HG03108 (cell line): ENCODE results near the gene KRTAP5-5.
"Not testable (repeated sequence)": the region's sequence is repeated elsewhere in the genome, so short reads cannot be mapped to it uniquely, and the experiment has no call there.

Source experiments
- ATAC-seq: cut with Tn5 transposase; IDR thresholded peaks from one replicate; pipeline ENCODE4 v1.9.1; 2021; ENCODE audit warnings: moderate library complexity; ENCODE audit not compliant: unreplicated experiment

KRTAP5-5 gene

DNA sequence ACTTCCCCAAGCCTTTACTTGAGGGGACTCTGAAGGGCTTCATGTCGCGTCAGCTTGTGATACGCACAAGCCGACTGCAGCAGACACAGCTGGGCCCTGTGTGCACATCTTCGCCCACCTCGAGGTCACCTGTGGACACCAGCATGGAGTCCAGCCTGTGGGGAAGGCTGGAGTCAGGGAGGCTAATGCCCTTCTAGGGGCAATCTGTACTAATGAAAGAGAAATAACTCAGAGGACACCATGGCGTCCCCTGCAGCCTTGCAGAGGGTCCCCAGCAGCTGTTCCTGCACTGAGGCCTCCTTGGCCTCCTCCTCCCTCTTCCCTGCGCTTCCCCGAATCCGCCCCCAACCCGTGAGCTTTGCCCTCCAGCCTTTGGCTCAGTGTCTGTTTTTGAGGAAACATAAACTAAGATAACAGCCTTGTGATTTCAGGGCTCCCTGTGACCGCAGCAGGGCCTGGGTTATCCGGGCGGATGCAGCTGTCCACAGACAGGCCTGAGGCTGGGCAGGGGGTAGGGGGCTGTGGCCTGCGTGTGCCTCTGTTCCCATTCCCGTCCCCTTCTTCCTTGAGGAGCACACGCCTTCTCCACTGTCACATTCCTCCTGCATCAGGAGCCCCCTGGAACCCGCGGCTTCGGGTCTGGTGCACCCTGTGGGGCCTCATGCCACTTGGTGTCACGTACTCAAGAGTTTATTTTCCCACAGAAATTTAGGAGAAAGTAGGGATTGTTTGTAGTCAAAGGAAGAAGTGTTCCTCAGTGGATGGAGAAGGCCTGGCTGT is 25.0 kb downstream of the KRTAP5-5 start:
- no peak for ATAC-seq

- no peak for ATAC-seq
Observed at GRCh38 chr11:1655168-1656060, 25.8 kb downstream of the KRTAP5-5 start.

DNA sequence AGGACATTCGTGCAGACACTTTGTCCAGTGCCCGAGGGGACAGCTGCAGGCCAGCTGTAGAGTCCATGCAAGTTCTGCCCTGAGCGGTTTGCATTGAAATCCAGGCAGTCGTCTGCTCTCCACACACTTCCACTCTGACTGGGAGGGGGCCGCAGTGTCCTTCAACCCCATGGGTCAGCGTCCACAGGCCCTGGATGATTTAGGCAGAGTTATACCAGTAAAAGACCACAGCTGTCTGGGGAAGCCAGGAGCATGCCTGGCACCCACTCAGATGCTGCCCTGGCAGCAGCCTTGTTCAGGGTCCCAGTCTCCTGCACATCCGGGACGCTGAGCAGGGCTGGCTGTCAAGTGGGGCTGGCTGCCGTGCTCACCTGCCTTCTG is 26.5 kb downstream of the KRTAP5-5 start:
- no peak for ATAC-seq

- ATAC-seq, result no peak
Observed at GRCh38 chr11:1656670-1657069, 27.1 kb downstream of the KRTAP5-5 start.

GRCh38 chr11:1659506-1659905 is 29.9 kb downstream of the KRTAP5-5 start:
- no peak for ATAC-seq

GRCh38 chr11:1660111-1660867 is 30.7 kb downstream of the KRTAP5-5 start:
- ATAC-seq, result no peak

DNA sequence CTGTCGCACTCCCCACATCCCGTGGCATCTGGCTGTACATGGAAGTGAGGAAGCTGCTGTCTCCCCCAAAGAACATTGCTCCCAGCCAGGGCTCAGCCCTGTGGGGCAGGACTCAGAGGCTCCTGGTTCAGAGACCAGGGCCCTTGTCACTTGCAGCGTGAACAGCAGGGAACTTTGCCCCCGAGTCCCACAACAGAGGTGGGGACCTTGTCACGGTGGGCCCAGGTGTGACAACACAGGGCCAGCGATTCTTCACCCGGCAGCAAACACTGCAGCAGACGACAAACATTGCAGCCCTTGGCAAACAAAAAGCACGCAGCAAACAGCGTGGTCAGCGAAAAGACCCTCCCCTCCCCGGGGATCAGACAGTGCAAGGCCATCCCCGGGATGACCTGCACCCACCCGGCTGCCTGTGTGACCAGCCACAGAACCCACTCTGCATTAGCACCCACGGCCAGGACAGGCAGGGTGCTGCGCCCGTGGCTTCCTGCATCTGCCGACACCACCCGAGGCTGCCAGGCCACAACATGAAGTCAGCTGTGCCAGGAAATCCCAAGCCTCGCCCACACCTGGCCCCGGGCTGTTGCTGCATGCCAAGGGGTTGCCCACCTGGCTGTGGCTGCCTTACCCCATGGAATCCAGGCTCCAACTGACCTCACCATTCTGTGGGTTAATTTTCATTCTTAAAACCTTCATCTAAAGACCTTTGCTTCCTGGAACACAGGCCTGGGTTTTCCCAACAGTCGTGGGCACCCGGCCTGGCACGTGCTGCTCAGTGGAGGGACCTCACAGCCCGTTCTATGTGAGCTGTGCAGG is 32.1 kb downstream of the KRTAP5-5 start:
- not testable (repeated sequence) for ATAC-seq

- ATAC-seq, result not testable (repeated sequence)
Observed at GRCh38 chr11:1662699-1663283, 33.2 kb downstream of the KRTAP5-5 start.

DNA sequence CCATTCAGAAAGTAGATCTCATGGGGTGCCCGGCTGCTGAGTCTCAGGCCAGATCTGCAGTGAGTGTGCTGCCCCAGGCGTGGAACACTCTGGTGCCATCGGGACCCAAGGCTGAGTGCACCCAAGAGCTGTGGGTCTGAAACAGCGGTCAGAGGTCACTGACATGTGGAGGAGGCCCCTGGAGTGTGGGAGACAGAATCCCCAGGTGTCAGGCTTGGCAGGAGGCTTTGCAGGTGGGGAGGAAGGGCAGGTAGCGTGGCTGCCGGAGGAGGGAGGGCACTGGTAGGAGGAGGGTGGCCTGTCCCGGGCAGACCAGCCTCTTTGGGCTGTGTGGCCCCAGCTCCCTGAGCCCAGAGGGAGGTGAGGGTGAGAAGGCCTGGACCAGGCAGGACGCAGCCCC is 35.7 kb downstream of the KRTAP5-5 start:
- no peak for ATAC-seq

- no peak for ATAC-seq
Observed at GRCh38 chr11:1667121-1667850, 37.7 kb downstream of the KRTAP5-5 start.

DNA sequence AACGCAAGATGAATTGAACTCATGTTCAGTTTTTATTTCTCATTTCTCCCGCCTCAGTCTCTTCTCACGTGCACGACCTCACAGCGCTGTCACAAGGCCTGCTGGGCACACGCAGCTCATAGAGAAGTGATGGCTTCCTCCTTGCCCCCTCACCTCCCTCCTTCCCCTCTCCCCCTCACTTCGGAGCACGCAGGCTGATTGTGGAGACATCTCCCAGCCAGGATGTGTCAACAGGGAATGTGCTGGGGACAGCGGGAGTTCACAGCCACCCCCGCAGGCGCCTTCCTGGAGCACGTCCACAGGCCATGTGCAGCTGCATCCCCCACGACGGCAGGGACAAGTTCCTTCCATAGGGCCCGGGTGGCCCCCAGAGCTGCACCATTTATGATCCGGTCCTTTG is 38.3 kb downstream of the KRTAP5-5 start:
- no peak for ATAC-seq

DNA sequence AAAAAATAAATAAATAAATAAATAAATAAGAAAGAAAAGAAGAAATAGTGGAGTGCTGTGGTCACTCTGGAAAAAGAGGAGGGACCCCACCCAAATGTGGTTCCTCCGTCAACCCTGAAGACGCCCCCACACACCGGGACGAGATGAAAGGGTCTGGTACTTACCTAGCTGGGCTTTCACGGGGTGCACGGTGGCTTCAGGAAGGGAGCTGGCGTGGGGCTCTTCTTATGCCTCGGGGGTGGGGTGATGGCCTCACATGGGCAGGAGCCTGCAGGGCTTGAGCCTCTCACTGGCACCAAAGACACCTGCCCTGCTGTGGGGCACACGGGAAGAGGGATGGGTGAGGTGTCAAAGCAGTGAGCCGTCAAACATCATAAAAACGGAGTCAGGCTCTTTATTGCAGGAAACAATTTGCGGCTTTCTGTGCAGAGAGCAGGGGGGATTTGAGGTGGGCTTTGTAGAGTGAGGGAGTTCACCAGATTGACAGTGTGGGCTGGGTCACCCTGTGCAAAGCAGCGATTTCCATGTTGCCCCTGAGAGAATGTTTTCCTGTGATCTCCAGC is 39.4 kb downstream of the KRTAP5-5 start:
- ATAC-seq, result no peak

GRCh38 chr11:1669546-1670218 is 40.1 kb downstream of the KRTAP5-5 start:
- ATAC-seq, result no peak

GRCh38 chr11:1670457-1670856 is 40.9 kb downstream of the KRTAP5-5 start:
- not testable (repeated sequence) for ATAC-seq

DNA sequence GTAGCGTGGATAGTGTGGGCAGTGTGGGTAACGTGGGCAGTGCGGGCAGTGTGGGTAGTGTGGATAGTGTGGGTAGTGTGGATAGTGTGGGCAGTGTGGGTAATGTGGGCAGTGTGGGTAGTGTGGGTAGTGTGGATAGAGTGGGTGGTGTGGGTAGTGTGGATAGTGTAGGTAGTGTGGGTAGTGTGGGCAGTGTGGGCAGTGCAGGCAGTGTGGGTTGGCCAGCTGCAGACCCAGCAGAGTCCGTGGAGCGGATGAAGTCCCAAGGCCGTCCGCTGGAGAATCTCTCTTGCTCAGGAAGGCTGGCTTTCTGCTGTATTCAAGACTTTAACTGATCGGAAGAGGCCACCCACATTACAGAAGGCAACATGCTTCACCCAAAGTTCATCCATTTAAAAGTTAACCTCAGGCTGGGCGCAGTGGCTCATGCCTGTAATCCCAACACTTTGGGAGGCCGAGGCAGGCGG is 41.4 kb downstream of the KRTAP5-5 start:
- no peak for ATAC-seq

GRCh38 chr11:1671658-1672057 is 42.1 kb downstream of the KRTAP5-5 start:
- no peak for ATAC-seq

- ATAC-seq, result no peak
Observed at GRCh38 chr11:1672613-1673350, 43.2 kb downstream of the KRTAP5-5 start.
